Measurements from ENCODE around the gene SNAP47.
"Not testable (repeated sequence)": the region's sequence is repeated elsewhere in the genome, so short reads cannot be mapped to it uniquely, and the experiment has no call there.

Gene SNAP47, protein sequence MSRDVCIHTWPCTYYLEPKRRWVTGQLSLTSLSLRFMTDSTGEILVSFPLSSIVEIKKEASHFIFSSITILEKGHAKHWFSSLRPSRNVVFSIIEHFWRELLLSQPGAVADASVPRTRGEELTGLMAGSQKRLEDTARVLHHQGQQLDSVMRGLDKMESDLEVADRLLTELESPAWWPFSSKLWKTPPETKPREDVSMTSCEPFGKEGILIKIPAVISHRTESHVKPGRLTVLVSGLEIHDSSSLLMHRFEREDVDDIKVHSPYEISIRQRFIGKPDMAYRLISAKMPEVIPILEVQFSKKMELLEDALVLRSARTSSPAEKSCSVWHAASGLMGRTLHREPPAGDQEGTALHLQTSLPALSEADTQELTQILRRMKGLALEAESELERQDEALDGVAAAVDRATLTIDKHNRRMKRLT

DNA sequence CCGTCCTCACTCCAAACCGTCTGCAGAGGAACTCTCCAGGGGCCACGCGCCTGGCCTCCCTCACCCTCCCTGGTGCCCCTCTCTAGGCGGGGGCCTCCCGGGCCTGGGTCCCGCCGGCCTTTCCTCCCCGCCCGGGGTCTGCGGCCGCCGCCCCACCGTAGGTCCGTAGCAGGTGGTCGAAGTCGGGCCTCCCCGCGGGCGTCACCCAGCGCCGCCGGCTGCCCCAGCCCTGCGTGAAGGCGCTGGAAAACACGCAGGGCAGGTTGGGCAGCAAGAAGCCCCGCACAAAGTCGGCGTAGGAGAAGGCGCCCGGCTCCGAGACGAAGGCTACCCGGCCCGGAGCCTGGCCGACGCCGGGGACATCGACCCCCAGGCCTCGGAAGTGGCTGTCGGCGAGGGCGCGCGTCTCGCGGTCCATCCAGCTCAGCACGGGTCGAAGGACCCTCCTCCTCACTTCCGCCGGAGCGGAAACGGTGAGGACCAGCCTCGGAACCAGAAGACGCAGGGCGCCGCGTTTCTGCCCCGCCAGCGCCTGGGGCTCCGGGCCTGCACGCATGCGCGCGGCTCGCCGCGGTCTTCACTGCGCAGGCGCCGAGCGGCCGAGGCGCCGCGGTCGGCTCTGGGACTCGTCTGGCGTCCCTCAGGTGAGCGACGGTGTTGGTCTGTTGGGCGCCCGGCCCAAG lies at the start of gene SNAP47, which contains the start of gene JMJD4:
Gene SNAP47 (plus strand): TSS at position 580 of the 683 bp plus-strand sequence. CDS start 12,302 bp downstream, outside the sequence.
Gene JMJD4 (minus strand): TSS at position 447 of the 683 bp plus-strand sequence. CDS start 29 bp downstream, at position 418.
- peak; percentile 87 for DNase-seq

DNA sequence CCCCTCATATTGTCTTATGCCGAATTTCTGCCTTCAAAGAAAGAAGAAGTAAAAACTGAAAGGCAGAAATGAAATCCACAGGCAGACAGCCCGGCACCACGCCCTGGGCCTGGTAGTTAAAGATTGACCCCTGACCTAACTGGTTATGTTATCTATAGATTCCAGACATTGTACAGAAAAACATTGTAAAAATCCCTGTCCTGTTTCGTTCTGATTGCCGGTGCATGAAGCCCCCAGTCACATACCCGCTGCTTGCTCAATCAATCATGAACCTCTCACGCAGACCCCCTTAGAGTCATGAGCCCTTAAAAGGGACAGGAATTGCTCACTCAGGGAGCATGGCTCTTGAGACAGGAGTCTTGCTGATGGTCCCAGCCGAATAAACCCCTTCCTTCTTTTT lies 49.4 kb upstream of the SNAP47 start:
- no peak for DNase-seq

DNA sequence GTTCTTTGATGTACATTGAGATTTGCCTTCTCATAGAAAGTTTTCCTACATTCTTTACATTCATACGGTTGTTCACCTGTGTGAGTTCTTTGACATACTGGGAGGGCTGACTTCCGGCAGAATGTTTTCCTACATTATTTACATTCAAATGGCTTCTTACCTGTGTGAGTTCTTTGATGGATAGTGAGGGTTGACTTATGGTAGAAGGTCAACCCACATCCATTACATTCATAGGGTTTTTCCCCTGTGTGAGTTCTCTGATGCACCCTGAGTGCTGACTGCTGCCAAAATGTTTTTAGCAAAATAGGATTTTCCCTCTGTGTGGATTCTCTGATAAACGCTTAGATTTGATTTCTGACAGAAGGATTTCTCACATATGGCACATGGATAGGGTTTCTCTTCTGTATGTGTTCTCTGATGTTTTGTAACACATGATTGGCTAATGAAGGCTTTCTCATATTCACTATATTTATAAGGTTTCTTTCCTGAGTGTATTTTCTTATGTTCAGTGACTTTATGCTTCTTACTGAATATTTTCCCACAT lies 37.8 kb upstream of the SNAP47 start:
- no peak for DNase-seq

DNA sequence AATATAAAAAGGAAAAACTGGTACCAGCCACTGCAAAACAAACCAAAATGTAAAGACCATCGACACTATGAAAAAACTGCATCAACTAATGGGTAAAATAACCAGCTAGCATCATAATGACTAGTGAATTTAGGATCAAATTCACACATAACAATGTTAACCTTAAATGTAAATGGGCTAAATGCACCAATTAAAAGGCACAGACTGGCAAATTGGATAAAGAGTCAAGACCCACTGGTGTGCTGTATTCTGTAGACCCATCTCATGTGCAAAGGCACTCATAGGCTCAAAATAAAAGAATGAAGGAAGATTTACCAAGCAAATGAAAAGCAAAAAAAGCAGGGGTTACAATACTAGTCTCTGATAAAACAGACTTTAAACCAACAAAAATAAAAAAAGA lies 33.6 kb upstream of the SNAP47 start:
- DNase-seq, result not testable (repeated sequence)

DNA sequence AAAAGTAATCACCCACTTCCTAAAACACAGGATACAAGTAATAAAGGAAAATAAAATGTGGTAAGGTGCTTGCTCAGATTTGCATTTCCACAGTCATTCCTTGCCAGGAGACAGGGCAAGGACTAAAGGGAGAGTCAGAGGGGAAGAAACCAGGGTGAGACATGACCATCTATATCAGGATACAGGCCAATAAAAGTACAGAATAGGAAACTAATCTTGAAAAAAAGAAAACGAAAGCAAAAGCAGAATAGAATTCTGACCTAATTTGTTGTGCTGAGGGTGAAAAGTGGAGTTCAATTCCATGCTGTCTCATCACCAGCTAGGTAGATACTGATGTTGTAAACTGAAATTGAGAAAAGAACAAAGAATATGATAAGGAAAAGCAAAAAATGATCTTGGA lies 27.4 kb upstream of the SNAP47 start:
- DNase-seq, result no peak

DNA sequence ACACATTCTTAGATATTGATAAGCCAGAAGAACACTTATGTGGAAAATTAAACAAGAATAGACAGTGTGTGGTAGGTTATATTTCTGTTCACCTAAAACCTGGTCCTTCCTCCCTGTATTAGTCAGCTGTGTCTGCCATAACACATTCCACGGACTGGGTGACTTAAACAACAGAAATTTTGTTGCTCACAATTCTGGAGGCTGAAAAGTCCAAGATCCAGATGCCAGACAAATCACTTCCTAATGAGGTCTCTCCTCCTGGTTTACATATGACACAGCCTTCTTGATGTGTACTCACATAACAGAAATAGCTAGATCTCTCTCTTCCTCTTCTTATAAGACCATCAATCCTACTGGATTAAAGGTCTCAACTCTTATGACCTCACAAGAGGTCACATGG lies 25.8 kb upstream of the SNAP47 start:
- DNase-seq, result no peak

DNA sequence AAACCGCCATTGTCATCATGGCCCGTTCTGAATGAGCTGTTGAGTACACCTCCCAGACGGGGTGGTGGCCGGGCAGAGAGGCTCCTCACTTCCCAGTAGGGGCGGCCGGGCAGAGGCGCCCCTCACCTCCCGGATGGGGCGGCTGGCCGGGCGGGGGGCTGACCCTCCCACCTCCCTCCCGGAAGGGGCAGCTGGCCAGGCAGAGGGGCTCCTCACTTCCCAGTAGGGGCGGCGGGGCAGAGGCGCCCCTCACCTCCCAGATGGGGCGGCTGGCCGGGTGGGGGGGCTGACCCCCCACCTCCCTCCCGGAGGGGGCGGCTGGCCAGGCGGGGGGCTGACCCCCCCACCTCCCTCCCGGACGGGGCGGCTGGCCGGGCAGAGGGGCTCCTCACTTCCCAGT lies 24.8 kb upstream of the SNAP47 start:
- DNase-seq, result not testable (repeated sequence)

DNA sequence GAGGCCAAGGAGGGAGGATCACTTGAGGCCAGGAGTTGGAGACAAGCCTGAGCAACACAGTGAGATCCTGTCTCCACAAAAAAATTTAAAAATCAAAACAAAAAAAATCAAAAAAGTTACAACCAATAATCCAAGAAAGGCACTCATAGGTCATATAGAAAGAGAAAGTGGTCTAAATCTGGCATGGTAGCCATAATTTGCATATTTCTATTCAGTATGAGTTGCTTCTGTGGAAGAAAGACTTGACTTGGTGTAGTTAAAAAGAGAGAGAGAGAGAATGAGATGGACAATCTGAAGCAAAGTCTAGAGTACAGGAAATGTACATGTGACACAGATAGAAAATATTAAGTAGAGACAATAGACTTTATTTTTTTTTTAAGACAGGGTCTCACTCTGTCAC lies 22.6 kb upstream of the SNAP47 start:
- DNase-seq, result no peak

DNA sequence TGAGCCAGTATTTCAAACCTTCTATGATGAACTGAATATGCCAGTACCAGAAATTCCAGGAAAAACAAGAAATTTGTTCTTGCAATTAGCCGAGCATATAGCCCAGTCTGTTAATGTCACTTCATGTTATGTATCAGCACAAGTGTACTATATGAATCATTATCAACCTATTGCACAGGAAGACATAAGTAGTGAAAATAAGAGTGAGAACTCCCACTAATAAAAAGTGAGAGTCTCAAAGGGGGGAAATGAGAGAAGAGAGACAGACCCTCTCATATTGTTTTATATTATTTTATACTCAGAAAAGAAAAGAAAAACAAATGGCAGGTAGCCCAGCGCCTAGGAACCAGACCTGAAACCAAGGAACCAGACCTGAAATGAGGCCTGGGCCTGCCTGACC lies 16.3 kb upstream of the SNAP47 start:
- no peak for DNase-seq

DNA sequence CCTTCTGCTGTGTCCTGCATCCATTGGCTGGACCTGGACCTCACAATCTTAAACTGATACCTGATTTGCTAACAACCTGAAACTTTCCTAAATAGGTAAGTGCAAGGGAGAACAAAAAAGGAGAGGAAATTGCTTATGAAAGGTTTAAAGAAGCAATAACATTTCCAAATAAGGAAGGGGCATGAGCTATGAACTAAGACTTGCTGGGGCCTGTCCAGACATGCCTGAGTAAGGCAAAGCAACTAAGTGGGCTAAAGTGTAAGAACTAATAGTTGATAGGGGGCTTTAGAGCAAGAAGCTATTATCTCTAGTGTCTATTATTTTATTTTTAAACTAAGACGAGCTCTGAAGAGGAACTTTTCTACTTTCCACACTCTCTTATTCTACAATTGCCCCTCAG lies 11.8 kb upstream of the SNAP47 start:
- DNase-seq, result no peak

DNA sequence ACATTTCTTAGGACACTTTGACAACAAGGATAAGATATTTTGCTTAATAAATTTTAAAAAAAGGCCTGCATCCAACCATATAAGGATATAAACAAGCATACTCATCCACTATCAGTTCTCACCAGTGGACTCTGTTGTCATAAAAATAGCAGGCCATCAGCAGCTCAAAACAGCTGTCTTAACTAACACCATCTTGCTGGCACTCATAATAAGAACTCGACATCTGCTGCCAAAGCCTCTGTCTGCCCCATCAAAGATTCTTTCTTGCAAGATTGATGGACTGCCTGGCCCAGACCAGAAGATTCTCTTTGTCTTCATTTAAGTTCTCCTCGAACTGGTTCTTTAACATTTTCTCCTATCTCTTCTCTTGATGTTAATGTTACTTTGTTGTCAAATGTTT lies 10.2 kb upstream of the SNAP47 start:
- DNase-seq, result no peak

DNA sequence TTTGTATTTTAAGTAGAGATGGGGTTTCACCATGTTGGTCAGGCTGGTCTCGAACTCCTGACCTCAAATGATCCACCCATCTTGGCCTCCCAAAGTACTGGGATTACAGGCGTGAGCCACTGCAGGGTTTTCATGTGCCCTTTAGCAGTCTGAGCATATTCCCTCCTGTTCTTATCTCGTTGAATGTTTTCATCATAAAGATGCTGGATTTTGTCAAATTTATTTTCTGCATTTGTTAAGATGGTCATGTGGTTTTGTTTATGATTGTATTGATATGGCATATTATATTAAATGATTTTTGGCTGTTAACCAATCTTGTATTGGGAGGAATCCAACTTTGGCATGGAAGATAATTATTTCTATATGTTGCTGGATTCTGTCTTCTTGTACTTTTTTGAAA lies 8.9 kb upstream of the SNAP47 start:
- DNase-seq, result no peak

DNA sequence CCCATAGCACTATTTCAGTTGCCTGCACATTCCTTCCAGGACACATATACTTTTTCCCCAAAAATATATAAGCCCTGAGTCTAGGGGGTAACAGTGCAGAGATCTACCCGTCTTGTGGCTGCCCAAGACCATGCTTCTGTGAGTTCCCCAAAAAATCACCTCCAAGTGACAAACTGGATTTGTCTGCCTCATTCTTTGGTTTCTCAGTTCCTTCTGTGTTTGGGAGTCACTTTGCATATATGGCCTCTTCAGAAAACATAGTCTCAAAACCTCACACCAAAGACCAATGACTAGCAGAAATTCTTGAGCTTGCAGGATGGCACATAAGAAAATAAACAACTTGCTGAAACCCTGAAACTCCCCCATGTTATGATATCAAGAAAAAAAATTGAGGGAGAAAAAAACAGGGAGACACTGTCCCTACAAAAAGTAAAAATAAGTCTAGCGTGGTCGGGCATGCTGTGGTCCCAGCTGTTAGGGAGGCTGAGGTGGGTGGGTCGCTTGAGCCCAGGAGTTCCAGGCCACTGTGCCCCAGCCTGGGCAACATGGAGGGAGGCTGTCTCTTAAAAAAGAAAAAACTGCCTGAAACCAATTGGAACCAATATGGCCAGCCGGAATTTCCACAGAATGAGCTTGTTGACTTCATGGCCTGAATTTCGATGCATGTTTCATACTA lies 8.2 kb upstream of the SNAP47 start:
- no peak for DNase-seq

DNA sequence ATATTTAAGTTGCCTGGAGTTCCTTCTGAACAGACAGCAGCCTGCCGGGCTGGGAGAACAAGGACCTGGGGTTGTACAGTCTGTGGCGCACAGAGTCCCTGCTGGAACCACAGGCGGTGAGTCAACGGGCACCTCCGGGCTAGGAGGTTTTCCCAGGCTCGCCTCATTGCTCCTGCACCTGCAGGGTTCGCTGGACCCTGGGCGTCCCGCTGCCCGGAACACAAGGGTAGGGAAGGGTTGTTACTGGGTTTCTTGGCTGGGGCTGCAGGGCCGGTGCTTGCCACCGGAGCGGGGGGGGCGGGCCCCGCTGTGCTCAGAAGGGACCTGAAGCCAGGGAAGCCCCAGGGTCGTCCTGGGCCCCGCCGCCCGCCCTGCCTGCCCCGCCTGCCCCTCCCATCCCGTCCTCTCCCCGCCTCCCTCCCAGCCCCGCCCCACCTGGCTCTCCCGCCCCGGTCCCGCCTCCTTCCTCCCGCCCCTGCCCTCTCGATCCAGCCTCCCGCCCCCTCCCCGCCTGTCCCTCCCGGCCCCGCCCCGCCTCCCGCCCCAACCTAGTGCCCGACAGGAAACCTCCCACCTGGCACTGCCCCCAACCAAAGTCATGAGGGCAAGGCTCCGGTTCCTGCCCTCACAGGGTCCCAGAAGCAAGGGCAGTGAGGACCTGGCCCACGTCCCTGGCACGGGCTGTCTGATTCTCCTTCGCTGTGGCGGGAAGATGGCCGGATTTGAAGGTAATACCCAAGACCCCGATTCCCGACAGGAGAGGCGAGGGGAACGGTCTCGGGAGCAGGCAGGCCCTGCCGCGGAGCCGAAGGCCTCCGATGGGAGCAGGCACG lies 7.0 kb upstream of the SNAP47 start:
- peak; percentile 82 for DNase-seq

DNA sequence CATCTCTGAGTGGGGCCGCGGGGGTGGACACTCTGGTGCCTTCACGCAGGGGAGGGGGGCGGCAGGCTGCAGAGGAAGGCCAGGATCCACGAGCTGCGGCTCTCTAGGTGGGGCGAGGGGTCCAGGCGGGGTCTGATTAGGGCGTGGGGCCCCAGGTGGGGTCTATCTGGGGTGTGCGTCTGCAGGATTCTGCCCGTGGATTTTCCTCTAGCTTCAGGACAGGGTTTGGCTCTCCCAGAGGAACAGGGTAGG lies 6.4 kb upstream of the SNAP47 start:
- no peak for DNase-seq

DNA sequence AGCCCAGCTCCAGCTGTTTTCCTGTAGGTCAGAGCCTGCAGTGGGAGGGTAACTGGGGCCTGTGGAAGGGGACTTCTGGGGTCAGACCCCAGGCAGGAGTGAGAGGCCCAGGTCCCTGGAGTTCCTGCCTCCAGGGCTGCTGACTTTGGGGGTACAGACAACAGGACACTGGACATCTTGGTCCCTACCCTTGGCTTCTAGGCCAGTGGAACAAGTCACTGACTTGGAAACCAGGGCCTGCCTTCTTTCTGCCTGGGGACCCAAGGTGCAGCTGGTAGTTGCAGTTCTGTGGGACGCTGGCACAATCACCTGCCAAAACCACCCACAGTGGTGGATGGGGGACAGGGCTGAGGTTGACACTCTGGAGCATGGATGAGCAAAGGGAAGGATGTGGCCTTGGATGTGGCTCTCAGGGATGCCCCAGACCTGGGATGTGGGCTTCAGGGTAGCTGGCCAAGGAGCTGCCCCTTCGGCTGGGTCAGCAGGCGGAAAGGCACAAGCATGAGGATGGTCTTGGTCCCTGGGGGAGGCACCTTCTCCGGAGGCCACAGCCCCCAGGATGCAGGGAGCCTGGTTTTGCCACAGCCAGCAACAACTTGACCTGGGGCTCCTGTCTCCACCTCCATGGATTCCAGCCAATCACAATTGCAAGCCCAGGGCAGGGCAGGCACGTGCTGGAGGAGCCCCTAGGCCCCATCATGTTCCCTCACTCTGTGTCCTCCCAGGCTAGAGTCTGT lies 5.9 kb upstream of the SNAP47 start:
- no peak for DNase-seq

DNA sequence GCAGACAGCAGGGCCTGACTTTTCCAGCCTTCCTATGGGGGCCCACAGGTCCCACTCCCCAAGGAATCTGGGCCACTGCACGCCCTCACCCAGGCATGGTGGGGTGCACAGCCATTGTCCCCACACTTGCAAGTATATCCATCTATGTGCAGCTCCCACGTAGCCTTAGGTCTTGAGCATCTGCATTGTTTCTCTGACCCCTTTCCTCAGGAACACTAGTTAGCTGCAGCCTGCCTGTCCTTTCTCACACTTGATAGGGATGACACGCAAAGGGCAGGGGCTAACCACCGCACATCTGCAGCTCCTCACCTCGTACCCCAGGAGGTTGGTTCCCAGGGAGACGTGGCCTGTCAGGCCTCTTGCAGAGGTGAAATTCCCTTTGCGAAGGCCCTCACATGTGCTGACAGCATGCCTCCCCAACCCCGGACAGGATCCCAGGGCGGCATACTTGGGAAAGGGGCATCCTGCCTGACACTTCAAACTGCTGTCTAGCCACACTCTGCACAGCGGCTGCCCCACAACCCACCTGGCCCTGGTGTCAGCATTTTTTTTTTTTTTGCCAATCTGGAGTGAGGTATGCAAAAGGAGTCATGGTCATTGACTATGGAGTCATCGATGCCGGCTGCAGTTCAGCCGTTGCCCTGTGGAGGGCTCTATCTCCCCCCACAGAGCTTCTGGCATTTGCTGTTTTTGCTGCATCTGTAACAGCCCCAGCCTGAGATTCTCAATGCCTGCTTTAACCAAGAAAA lies 5.2 kb upstream of the SNAP47 start:
- no peak for DNase-seq

DNA sequence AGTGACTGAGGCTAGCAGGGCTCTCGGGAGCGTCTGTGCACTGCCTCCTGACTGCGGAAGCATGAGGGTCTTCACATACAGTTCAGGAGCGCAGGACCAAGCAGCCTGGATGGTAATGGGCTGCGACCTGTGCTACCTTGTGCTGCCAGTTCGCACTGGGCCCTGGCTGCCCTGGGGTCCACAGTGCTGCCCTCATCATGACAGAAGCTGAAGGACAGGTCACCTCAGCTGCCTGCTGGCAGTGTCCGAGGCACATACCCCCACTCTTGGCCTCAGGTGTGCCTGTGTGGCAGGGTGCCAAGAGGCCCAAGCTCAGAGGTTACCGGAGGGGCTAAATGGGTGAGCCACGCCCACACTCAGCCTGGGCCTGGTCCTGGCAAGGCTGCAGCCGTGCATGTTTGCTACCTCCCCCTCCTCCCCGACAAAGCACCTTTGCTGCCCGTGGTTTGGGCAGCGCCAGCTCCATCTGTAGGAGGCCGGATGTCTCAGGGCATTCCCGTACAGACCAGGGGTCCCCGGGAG lies 4.5 kb upstream of the SNAP47 start:
- no peak for DNase-seq

DNA sequence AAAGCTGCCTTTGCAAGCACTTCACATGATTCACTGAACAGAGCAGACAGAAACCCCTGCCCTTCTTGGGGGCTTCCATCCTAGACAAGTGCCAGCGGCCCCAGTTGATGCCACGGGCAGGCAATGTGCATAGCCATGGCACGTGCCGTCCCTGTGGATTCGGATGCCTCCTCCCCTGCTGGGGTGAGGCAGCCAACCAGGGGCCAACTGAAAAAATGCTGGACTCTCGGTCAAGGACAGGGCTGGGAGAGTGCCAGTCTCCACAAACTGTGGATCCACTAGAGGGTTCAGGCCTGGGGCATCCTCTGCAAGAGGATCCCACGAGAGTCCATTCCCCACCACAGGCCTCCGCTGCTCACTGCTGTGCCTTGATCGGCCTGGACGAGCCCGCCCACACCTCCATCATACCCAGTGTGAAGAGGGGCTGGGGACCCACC lies 4.0 kb upstream of the SNAP47 start:
- no peak for DNase-seq

DNA sequence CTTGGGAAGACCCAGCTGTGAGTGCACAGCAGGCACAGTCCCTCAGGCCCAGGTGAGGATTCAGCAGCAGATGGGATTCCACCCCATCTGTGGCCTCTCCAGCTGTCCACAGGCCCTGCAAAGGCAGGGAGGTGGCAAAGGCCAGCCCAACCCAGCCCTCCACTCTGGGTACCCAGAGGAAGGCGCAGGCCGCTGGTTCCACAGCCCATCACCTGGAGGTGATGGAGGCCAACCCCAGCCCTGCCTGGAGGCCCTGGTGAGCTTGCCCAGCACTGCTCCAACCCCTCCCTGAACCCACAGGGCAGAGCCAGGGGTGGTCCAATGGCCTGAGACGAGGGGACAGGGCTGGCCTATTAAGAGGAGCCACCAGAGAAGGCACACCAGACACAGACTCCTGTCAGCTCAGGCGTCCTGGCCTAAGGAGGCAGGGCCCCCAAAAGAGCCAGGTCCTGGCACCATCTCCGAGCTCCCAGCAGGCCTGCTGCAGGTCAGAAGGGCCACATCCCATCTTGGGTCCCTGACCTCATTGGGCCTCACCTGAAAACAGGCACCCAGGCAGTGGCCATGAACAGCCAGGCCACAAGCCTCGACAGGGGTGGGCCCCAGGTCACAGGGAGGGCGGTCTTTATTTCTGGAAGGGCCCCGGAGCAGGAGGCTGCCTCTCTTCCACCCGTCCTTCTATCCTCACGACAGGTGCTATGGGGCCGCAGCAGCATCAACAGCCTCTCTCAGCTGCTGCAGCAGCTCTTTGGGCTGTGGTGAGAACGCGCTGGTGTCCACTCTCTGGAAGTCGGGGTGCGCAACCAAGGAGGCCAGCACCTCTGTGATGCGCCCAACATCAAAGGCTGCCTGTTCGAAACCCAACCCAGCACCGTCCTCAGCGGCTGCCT lies 3.3 kb upstream of the SNAP47 start:
- no peak for DNase-seq

All from NCI-H2171 (cell line).